CD4-positive, alpha-beta T cell treated with Interleukin-21 for 1 hour (primary cell): ENCODE measurements around the gene KRT13.

ENCODE experiments used
- DNase-seq: peaks from one replicate; pipeline ENCODE4 v3.0.0-alpha.2; 2020

The KRT13 gene

DNA sequence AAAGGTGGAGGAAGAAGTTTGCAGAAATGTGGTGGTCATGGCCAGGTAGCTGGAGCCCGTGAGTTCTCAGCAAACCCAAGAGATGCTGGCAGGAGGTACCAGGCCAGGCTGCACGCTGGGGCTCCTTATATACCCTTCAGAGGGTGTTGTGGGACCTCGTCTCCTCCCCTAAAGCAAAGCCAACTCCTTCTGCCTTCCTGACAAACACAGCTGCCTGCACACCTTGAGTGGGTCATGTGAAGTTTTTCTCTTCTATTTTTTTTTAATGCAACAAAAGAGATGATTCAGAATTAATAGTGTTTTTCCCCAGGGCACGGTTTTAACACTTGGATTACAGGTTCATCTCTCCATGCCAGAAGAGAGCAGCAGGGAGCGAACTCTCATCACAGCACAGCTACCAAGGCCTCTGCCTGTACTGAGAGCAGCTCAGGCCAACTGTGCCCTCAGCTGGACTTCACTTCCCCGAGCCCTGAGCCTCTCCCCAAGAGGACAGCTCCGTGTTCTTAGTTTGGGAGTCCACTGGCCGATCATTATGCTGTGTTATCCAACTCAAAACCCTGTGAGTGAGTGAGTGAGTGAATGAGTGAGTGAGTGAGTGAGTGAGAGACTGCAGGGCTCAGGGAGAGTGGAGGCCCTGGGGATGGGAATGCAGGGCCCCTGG is 13.5 kb upstream of the KRT13 start, which contains the start of gene KRT15:
Gene KRT15, minus strand, starts transcription at position 102 of the 661 bp plus-strand sequence. Its CDS starts 63 bp downstream, at position 39.
- no peak for DNase-seq

DNA sequence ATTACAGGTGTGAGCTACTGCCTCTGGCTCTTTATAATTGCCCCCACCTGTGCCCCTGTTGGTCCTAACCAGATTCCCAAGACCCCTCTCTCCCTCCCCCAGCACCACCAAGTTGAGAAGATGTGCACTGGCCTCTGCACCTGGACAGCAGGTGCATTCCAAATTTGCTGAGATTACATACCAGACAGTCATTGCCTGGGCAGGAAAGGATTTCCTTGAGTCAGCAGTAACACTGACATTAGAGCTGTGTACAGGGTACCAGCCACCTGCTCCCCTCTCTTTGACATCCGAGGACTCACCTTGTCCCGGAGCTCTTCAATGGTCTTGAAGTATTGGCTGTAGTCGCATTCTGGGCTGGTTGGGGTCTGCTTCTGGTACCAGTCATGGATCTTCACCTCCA is 12.6 kb upstream of the KRT13 start:
- DNase-seq = no peak

DNA sequence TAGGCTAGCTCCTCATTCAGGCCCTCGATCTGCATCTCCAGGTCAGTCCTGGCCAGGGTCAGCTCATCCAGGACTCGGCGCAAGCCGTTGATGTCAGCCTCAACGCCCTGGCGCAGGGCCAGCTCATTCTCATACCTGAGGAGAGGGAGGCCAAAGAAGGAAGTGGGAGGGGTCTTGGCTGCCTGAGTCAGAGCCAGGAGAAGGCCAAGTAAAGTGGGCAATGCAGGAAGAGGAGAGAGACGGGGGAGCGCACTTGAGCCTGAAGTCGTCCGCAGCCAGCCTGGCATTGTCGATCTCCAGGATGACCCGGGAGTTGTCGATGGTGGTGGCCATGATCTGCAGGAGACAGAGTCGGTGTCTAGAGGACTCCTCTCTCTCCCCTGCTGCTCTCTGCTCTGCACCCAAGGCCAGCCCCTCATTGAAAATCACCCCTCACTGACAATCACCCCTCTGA is 11.4 kb upstream of the KRT13 start:
- DNase-seq = no peak

DNA sequence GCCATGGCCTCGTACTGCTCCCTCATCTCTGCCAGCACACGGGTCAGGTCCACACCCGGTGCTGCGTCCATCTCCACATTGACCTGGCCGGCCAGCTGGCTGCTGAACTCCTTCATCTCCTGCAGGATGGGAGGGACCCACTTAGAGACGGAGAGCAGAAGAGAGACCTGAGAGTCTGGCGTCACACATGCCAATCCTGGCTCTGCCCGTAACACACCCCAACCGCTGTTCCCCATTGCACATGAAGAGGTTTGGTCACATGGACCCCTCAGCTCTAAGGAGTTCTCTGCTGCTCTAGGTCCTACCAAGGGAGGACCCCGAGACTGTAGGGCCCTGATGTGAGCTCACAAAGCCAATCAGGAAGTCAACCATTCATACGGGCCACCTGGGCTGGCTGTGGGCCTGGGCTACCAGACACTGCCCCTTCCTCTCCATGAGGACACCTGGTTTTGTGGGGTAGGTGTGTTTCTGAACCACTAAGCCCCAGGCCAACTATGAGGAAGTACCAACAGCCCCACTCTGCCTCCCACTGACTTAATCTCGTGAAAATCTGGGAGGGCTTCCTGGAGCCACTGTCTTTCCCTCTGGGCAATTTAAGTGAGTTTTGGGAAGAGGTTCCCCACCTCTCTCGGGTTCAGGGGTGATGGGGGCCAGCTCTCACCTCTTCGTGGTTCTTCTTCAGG is 10.9 kb upstream of the KRT13 start:
- DNase-seq = no peak

DNA sequence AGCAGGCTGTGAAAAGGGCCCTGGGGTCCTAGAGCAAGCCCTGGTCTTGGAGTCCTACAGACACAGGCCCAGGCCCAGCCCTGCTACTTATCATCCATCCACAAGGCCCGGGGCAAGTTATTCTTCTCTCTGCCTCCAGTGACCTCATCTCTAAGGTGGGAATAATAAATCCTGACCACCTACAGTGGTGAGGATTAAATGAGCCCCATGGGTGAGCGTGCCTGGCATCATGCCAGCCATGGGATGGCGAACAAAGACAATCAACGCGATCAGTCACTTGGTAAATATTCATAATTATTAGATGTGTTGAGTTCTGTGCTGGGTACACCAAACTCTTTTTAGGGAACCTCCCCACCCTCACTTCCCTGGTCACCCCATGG is 7.7 kb upstream of the KRT13 start:
- DNase-seq = no peak

DNA sequence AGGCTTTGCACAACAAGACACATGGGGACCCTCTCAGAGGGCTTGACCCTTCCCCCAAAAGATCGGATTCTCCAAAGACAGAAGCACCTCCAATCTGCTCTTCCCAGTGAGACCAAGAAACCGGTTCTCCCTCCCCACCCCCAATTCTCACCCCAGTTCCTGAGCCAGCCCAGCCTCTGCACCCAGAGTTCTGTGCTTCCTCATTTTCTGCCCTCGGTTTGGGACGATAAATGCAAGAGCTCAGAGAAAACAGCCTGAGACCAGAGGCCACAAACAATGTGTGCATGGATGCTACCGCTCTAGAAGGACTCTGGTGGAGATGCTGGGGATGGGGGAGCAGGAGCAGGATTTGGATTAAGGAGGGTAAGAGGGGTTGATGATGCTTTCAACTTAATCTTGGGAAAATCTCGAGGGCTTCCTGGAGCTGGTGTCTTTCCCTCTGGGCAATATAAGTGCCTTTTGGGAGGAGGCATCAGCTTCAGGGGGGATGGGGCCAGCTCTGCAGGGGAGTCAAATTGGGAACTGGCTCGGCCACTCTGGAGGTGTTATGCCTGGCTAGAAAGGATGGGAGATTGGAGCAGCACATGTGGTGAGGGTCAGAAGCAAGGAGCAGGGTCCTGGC is 7.2 kb upstream of the KRT13 start:
- no peak for DNase-seq

DNA sequence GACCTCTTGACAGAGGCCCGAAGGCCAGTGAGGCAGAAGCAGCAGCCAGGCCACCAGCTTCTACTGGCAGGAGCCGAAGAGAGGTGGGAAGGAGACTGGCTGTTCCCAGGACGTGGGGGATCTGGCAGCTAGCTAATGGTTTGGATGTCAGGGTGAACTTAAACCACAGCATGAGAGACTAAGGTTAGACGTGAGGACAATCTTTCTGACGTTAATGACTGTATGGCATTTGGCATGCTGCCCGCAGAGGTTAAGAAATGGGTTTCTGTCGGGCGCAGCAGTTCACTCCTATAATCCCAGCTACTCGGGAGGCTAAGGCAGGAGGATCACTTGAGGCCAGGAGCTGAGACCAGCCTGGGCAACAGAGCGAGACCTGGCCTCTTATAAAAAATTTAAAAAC is 6.3 kb upstream of the KRT13 start:
- no peak for DNase-seq

DNA sequence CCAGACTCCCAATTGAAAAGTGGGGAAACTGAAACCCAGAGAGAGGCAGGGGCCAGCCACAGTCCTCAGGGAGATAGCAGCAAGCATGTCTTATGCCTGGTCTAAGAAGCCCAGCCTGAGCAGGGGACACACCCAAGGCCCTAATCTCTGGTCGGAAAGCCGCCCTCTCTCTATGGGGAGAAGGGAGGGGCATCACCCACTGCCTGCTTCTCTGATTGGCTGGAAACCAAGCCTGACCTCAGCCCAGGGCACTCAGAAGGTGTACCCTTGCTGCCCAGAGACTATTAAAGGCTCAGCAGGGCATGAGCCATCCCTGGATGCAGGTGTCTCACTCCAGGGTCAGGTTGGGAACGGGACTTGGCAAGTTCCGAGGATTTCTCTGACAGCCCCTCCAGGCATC is 5.7 kb upstream of the KRT13 start:
- no peak for DNase-seq

DNA sequence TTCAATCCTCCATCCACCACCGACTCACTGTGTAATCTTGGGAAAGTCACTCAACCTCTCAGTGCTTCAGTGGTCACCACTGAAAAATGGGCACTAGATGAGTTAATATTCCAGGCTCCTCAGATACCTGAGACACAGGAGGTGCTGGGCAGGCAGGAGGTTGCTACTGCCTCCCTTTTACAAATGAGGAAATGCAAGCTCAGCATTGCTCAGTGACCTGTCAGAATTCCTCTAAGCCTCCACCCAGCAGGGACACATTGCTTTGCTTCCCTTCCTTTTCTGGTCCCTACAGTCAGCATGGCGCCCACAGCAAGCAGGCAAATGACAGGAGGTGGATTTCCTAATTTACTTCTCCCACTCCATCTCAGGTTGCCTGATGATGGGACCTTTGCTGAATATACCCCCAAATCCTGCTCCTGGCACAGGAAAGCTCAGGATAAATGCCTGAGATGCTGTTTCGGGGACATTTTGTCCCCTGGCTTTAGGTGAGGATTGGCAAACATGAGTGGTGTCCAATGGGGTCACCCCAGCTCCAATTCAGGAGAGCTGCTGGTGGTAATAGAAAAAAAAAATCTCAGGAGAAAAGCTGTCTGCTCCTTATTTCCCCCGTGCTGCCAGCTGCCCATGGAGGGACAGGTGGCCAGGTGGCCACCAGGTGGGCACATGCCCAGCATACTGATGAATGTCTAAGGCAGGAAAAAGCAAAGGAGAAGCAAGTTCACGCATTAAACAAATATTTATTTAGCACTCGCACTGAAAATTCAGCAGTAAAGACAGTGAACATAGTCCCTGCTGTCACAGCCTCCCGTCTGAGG is 5.0 kb upstream of the KRT13 start:
- DNase-seq = no peak

DNA sequence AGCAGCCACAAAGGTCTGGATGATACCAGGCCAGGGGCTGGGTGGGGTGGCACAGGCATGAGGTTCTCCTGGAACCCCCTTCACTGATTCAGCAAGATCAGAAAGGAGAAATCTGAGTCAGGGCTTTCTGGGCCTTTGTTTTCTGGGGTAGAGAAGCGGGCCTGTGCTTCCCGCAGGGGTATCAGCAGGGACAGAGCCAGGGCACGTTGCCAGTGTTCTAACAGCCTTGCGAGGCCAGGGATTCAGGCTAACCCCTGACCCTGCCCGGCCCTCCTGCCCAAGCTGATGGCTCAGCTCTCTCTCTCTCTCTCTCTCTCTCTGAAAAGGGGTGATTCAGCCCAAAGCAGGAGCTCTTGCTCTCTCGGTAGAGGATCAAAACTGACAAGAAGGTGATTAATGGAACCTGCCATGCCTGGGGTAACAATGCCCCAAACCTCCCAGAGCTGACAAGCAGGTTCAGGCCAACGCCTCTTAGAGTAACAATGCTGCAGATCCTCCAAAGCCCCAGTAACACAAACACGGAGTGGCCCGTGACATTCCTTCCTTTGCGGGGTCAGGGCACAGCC is 2.0 kb upstream of the KRT13 start:
- no peak for DNase-seq

DNA sequence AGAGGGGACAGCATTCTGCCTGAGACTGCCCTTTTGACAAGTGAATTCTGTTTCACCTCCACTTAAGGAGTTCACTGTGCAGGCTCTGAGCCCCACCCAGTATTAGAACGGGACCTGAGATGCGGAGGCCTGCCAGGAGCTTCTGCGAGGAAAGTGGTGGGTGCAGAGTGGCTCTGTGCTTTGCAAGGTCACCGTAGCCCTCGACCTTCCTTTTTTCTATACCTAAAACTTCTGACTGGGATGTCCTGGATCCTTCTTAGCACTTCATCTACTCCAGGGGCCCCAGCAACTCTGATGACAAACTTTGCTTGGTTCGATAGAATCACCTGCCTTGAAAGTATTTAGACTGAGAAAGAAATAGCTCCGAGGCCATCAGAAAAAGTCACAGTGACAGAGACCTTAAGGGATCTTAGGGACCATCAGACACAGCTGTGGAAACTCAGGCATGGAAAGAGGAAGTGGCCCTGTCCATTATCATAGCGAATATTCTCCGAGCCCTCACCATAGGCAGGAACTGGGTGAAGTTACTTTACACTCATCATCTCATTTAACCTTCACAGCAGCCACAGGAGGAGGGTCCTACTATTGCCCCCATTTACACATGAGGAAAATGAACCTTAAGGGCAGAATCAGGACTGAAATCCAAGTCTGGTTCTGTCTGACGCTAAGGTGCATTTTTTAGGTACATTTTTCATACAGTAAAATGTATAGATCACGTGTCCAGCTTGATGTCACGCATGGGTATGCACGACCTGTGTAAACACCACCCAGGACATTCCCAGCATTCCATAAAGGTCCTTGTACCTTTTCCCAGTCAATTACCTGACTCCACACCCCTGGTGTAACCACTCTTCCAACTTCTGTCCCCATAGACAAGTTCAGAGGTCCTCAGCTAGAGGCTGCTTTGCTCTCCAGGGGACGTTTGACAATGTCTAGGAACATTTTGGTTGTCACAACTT is 676 bp upstream of the KRT13 start:
- DNase-seq = no peak

DNA sequence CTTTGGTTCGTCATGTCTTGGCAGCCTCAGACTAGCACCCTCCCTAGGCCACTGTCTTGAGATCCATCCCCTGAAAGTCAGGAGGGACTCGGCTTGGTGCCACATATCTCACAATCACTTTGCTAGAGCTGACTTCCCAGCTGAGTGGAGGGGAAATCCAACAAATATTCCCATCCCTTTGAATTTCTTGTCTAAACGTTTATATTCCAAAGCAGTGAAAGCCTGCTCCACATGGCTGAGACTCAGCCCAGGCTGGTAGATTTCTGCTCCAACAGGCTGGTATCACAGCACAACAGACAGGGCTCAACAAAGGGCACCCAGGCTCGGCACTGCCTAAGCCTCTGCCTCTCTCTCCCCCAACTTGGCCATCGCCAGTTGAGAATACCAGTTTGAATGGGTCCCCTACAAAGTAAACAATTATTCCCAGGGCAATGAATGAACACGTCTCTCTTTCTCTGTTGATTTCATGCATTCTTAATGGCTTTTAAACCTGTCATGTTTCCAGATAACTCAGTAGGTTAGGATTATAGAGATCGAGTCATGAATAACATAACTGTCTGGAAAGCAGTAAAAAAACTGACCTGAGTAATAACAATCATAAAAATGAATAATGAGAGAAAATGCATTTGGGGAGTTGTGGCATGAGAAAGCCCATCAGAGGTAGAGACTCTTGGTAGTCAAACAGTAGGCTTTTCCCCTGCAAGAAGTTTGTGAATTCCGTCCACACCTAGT is 1.0 kb downstream of the KRT13 start:
- DNase-seq = no peak

DNA sequence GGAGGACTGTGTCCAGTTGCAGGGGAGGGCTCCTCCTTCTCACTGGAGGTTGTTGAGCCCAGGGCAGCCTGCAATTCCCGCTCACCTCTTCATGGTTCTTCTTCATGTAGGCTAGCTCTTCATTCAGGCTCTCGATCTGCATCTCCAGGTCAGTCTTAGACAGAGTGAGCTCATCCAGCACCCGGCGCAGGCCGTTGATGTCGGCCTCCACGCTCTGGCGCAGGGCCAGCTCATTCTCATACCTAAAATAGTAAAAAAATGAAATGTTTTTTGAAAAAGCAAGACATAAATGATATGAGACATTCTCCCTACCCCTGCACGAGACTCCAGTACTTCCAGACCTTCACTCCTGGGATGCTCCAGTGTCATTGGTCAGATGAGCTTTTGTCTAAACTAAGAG is 2.2 kb downstream of the KRT13 start:
- no peak for DNase-seq

DNA sequence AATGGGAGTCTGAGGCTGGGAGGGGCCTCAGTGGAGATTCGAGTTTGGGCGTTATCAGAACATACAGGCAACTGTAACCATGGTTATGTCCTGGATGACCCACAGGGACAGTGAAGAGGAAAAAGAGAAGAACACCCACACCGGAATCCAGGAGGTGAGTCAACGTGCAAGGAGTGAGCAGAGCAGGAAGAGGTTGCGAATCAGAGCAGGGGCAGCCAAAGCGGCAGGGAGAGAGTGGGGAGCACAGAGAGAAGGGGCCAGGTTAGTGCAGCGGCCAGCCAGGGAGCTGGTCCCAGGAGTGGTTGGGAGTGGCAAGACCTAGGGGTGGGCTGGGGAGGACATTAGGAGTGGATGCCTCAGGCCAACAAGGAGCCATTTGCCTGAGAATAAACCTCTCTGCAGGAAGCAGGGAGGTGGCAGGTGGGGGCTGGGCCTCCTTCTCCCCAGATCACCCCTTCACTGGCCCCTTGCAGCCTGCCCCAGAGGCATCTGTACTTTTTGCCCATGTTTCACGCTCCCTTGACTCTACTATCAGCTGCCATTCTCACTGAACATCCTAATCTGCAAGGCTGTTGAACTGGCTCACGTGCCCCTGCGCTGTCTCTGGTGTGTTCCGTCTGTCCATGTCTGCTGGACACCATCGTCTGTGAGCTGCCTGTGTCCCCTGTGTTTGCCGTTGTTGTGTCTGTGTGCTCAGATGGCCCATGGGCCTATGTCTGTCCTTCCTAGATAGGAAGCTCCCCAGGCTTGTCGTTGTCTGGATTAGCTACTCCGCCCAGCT is 5.1 kb downstream of the KRT13 start:
- no peak for DNase-seq

DNA sequence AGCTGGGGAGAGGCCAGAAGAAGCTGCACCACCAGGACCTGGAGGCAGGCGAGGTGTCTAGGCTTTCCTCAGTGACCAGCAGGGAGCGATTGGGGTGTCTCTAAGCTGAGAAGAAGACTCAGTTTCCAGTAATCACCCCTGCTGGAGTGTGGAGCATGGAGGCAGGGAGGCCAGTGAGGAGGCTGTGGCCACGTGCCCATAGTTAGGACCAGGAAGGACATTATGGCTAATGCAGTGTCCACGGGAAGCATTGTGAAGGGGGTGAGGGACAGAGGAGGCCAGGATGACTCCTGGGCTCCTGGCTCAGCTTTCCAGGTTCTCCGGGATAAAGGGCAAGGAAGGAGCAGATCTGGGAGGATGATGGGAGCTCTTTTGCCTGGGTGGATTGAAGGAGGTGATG is 5.7 kb downstream of the KRT13 start:
- DNase-seq = no peak

DNA sequence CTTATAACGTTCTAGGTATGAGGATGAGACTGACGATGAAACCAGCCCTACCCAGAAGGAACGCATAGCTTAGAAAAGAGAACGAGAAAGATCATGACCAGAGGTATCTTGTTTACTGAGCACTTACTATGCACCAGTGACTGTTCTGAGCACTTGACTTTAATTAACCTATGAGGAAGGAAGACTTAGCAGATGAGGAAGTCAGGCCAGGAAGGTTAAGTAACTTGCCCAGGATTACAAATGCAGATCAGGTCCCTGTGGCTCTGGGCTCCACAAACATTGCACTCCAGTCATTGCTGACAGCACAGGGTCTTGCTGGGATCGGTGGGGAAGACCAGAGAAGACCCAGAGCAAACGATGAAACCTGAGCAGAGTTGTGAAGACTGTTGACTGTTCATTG is 7.1 kb downstream of the KRT13 start:
- DNase-seq = no peak

DNA sequence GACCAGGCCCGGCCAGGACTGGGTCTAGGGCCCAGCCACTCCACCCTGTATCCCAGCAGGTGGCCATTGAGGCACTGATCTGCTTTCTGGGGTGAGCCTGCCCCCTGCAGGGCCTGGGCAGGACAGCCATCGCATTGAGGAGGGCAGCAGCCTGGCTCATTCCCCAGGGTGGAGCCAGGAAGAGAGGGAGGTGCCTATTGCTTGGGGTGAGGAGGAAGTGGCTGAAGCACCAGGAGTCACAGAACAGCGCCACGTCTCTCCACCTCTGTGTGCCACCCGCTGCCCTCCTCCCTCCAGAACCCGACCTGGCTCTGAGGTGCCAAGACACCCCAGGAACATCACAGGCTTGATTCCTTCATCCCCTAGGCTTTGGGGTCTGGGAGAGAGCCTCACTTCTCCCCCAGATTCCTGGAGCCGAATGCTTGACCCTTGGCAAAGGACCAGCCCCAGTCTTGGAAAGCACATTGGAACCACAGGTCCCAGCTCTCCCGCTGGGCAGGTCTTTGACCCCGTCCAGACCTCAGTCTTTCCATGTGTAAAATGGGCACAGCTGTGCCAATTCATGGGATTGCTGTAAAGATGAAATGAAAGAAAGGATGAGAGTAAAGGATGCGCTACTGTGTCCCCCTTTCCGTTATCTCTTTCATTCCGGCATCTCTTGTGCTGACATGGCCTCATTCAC is 8.5 kb downstream of the KRT13 start:
- DNase-seq = peak; percentile 71

DNA sequence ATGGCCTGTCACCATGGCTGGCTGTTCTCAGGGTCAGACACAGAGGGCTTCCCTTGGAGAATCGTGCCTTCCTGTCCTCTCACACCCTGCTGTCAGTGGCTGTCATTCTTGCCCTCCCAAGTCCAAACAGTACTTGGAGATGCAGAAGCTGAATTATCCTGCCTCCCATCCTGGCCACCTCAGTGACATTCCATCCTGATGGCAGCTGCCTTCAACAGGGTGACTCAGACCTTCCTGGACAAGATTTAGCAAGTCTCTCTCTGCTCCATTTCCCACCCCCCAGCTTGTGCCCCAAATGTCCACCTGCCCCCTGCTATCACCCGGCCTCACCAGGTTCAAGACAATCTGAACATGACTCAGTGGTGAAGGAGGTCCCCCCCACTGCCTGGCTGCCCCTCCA is 10.9 kb downstream of the KRT13 start:
- DNase-seq = no peak

DNA sequence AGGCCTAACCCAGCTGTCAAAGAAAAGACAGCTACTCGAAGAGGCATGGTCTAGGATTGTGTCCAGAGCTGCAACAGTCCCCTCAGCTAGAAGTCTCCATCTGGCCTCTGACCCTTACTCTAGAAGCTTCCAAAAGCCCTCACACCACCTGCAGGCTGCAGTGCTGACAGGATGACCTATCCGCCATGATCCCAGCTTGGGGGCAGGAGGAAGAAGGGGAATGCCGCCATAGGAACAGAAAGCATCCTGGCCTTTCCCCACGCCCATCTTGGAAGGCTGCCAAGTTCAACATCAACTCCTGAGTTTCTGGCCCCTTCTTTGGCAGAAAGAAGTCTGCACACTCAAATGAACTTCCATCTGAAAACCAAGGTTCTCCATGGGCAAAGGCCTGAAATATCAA is 12.6 kb downstream of the KRT13 start:
- no peak for DNase-seq

DNA sequence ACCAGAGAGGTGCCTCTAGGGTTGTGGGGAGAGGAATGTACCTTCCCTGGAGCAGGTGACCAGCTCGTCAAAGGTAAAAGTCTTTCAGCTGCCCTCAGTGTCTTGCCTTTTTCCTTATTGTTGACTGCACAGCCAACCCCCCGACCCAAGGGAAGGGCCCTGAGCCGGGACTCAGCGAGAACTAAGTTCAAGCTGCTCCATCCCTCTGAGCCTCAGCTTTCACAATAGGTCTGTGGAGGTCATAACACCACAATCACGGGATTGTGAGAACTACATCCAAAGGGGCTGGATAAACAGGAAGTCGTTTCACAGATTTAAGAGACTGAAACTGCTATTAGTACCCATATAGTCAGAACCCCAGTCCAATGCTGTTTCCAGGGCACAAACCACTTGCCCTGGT is 13.1 kb downstream of the KRT13 start:
- no peak for DNase-seq
